ENCODE results near the gene CAMTA1. TPM values are rescaled to one million over a fixed set of nuclear protein-coding genes. Genes with fewer than 3 reads are reported as not detected.

The CAMTA1 gene
- polyA plus RNA-seq, 1 donor (not counting 4 experiments of a cell fraction or from before 2014, with no cell fraction given): 51.4 TPM

DNA sequence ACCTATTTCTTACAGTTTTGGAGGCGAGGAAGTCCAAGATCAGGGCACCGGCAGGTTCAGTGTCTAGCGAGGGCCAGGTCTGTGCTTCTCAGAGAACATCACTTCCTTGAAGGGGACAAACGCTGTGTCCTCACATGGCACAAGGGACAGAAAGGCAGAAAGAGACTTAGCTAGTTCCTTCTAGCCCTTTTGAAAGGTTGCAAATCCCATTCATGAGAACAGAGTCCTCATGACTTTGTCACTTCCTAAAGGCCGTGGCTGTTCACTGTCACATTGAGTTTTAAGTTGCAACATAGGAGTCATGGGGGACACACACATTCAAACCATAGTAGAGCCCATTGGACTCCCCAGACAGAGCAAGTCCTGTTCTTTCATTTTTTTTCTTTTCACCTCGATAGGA is 1026.2 kb downstream of the CAMTA1 start:
- Histone ChIP-seq H3K27me3 (ENCODE audit: control insufficient read depth, extremely low read depth, insufficient read depth, low read length) (no peaks in the 10 kb centered on the region), H4K20me1 (ENCODE audit: control insufficient read depth, extremely low read depth, insufficient read depth, low read length) (no peaks in the 10 kb centered on the region), H3K36me3 (ENCODE audit: control insufficient read depth in 2 of 2, extremely low read depth in 1 of 2, insufficient read depth in 2 of 2, low read length in 2 of 2) (peaks cover 5 to 6% of the 10 kb centered on the region in 2 experiments), H3K27ac (ENCODE audit: control insufficient read depth, insufficient read depth, low read length) (no peak overlapping the region), H3K9me1 (ENCODE audit: control insufficient read depth, extremely low read depth, insufficient read depth, low read length) (no peaks in the 10 kb centered on the region), H3K9ac (ENCODE audit: control insufficient read depth, extremely low read depth, insufficient read depth, low read length) (no peak overlapping the region), H3K4me1 (ENCODE audit: control insufficient read depth, extremely low read depth, insufficient read depth, low read length) (peaks cover 5% of the 10 kb centered on the region), H3K79me2 (ENCODE audit: control insufficient read depth, insufficient read depth, low read length) (no peaks in the 10 kb centered on the region), H3K4me2 (ENCODE audit: control insufficient read depth, extremely low read depth, insufficient read depth, low read depth, low read length) (no peak overlapping the region), H3K9me3 (ENCODE audit: control insufficient read depth, low read depth, low read length) (peaks cover 2% of the 10 kb centered on the region), H3K4me3 (ENCODE audit: control insufficient read depth in 2 of 3, extremely low read depth in 1 of 3, insufficient read depth in 2 of 3, low read depth in 1 of 3, low read length in 3 of 3) (no peak overlapping the region), H2AFZ (ENCODE audit: control insufficient read depth, low read length) (no peak overlapping the region)
- dilution Hi-C loops (cut with MboI; ENCODE audit: extremely low pct_ligation_motif_present, low sequenced_read_pairs): no loop called here
- no peak for DNase-seq (ENCODE audit: low read depth, low spot score)
- TF ChIP-seq, protein P1, sequence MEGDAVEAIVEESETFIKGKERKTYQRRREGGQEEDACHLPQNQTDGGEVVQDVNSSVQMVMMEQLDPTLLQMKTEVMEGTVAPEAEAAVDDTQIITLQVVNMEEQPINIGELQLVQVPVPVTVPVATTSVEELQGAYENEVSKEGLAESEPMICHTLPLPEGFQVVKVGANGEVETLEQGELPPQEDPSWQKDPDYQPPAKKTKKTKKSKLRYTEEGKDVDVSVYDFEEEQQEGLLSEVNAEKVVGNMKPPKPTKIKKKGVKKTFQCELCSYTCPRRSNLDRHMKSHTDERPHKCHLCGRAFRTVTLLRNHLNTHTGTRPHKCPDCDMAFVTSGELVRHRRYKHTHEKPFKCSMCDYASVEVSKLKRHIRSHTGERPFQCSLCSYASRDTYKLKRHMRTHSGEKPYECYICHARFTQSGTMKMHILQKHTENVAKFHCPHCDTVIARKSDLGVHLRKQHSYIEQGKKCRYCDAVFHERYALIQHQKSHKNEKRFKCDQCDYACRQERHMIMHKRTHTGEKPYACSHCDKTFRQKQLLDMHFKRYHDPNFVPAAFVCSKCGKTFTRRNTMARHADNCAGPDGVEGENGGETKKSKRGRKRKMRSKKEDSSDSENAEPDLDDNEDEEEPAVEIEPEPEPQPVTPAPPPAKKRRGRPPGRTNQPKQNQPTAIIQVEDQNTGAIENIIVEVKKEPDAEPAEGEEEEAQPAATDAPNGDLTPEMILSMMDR (optimal IDR thresholded peaks at IDR 0.05 in 1 of 3, IDR thresholded peaks at IDR 0.05 in 1 of 3, conservative IDR thresholded peaks at IDR 0.05 in 1 of 3; ENCODE audit: extremely low read depth in 1 of 3, insufficient read depth in 2 of 3, low read length in 3 of 3): no peak
- TF ChIP-seq EZH2 (IDR thresholded peaks at IDR 0.05; ENCODE audit: low read length): no peak
- FAIRE-seq: no peak

DNA sequence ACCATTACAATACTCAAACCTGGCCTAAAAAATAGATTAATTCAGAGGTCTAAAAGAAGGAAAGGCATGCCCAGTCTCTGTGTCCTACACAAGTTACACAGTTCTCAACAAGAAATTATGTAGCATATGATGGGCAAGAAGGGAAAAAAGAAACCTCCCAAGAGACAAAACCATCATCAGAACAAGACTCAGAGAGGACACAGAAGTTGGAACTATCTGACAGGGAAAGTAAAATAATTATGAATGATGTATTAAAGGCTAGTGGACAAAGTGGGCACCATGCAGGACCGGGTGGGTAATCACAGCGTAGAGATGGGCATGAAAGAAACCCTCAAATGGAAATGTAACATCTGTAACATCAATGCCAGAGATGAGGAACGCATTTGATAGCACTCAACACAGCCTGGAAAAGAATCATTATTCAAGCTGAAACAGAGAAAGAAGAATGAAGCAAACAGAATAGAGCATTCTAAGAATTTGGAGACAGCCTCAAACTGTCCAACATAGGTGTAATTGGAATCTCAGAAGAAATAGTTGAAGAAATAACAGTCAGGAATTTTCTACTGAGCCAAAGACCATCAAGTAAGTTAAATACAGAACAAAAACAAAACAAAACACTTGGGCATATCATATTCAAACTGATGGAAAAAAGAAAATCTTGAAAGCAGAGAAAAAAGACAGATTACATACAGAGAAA is 1028.6 kb downstream of the CAMTA1 start:
- Histone ChIP-seq H3K4me2 (ENCODE audit: control insufficient read depth, extremely low read depth, insufficient read depth, low read depth, low read length) (no peak overlapping the region), H3K9me3 (ENCODE audit: control insufficient read depth, low read depth, low read length) (peaks cover 2% of the 10 kb centered on the region), H3K9me1 (ENCODE audit: control insufficient read depth, extremely low read depth, insufficient read depth, low read length) (no peaks in the 10 kb centered on the region), H3K27ac (ENCODE audit: control insufficient read depth, insufficient read depth, low read length) (no peak overlapping the region), H3K4me1 (ENCODE audit: control insufficient read depth, extremely low read depth, insufficient read depth, low read length) (peaks cover 5% of the 10 kb centered on the region), H3K36me3 (ENCODE audit: control insufficient read depth in 2 of 2, extremely low read depth in 1 of 2, insufficient read depth in 2 of 2, low read length in 2 of 2) (peaks cover 5 to 6% of the 10 kb centered on the region in 2 experiments), H3K9ac (ENCODE audit: control insufficient read depth, extremely low read depth, insufficient read depth, low read length) (no peak overlapping the region), H4K20me1 (ENCODE audit: control insufficient read depth, extremely low read depth, insufficient read depth, low read length) (no peaks in the 10 kb centered on the region), H2AFZ (ENCODE audit: control insufficient read depth, low read length) (no peak overlapping the region), H3K79me2 (ENCODE audit: control insufficient read depth, insufficient read depth, low read length) (no peaks in the 10 kb centered on the region), H3K27me3 (ENCODE audit: control insufficient read depth, extremely low read depth, insufficient read depth, low read length) (no peaks in the 10 kb centered on the region), H3K4me3 (ENCODE audit: control insufficient read depth in 2 of 3, extremely low read depth in 1 of 3, insufficient read depth in 2 of 3, low read depth in 1 of 3, low read length in 3 of 3) (no peak overlapping the region)
- no peak for TF ChIP-seq EZH2 (IDR thresholded peaks at IDR 0.05; ENCODE audit: low read length)
- TF ChIP-seq, protein P1 (optimal IDR thresholded peaks at IDR 0.05 in 1 of 3, IDR thresholded peaks at IDR 0.05 in 1 of 3, conservative IDR thresholded peaks at IDR 0.05 in 1 of 3; ENCODE audit: extremely low read depth in 1 of 3, insufficient read depth in 2 of 3, low read length in 3 of 3): no peak
- FAIRE-seq (no peak), DNase-seq (ENCODE audit: low read depth, low spot score) (no peak)
- dilution Hi-C loops (cut with MboI; ENCODE audit: extremely low pct_ligation_motif_present, low sequenced_read_pairs): no loop called here

Small RNA genes lying within 50 kb of the gene (small RNA-seq; reads per million reads assigned to genes)
- gene AL359881.1 (ENCODE audit: insufficient read length in 3 of 3, low read depth in 3 of 3, low replicate concordance in 1 of 3) (0 reads per million in 3 experiments), gene AL590128.1 (ENCODE audit: insufficient read length in 3 of 3, low read depth in 3 of 3, low replicate concordance in 1 of 3) (0 reads per million in 3 experiments), gene RNU1-8P (ENCODE audit: insufficient read length in 3 of 3, low read depth in 3 of 3, low replicate concordance in 1 of 3) (0.27 to 0.75 (median 0.33) reads per million in 3 experiments)

Other genes starting within 250 kb of the CAMTA1 start
- gene NOL9, start 230.9 kb upstream of the CAMTA1 start, polyA plus RNA-seq: 13.7 to 24.6 TPM (median 23.2 TPM) in 3 replicates
- gene TAS1R1, start 230.1 kb upstream of the CAMTA1 start, polyA plus RNA-seq: not detected in 3 replicates
- gene ZBTB48, start 205.5 kb upstream of the CAMTA1 start, polyA plus RNA-seq: 9.7 to 21.1 TPM (median 10.9 TPM) in 3 replicates
- 24.8 to 51.0 TPM (median 32.8 TPM) in 3 replicates for gene KLHL21, start 182.6 kb upstream of the CAMTA1 start, polyA plus RNA-seq
- gene PHF13, start 171.7 kb upstream of the CAMTA1 start, polyA plus RNA-seq: 2.4 to 8.3 TPM (median 4.5 TPM) in 3 replicates
- 5.1 to 6.0 TPM (median 5.1 TPM) in 3 replicates for gene THAP3, start 160.6 kb upstream of the CAMTA1 start, polyA plus RNA-seq
- gene DNAJC11, start 83.6 kb upstream of the CAMTA1 start, polyA plus RNA-seq: 20.5 to 53.1 TPM (median 40.8 TPM) in 3 replicates

Data from keratinocyte (primary cell).